ENCODE results near the gene HBE1. TPM values are rescaled to one million over a fixed set of nuclear protein-coding genes. Genes with fewer than 3 reads are reported as not detected.

The HBE1 gene
- total and polyA plus RNA-seq, 9 of the 15 experiments (the other 6 are each of a cell fraction or from before 2014, with no cell fraction given), result 612 to 10,250 (median 2,181) TPM

- peak; percentile 31 to 75 for TF ChIP-seq AFF1 (IDR thresholded peaks at IDR 0.05; ENCODE audit: low read depth in 1 of 2, partially characterized antibody in 2 of 2)
- TF ChIP-seq SRSF1 (IDR thresholded peaks at IDR 0.05; ENCODE audit: low read depth, low read length), result no peak
- peak; percentile 49; the same call in 1 of the 2 replicates for TF ChIP-seq MTA3 (IDR thresholded peaks at IDR 0.05; ENCODE audit: borderline replicate concordance)
- no peak for TF ChIP-seq THRB (CRISPR knock-in tag; conservative IDR thresholded peaks at IDR 0.05)
- no peak for TF ChIP-seq CREB3L1 (IDR thresholded peaks at IDR 0.05; ENCODE audit: borderline replicate concordance, low read depth)
- no peak for TF ChIP-seq E2F4 (CRISPR knock-in tag; IDR thresholded peaks at IDR 0.05; ENCODE audit: low read depth)
- TF ChIP-seq JUN (IDR thresholded peaks at IDR 0.05; ENCODE audit: borderline replicate concordance, low read depth, low read length), result peak; percentile 12; the same call in 1 of the 2 replicates
- no peak for TF ChIP-seq JUN (CRISPR knock-in tag; IDR thresholded peaks at IDR 0.05; ENCODE audit: borderline replicate concordance)
- peak; percentile 91 for TF ChIP-seq SOX6 (IDR thresholded peaks at IDR 0.05)
- no peak for TF ChIP-seq ARID4B (CRISPR knock-in tag; IDR thresholded peaks at IDR 0.05)
- no peak for TF ChIP-seq ZNF75A (CRISPR knock-in tag; IDR thresholded peaks at IDR 0.05)
- TF ChIP-seq LEF1 (IDR thresholded peaks at IDR 0.05), result peak; percentile 82
- TF ChIP-seq GABPA (tag; conservative IDR thresholded peaks at IDR 0.05; ENCODE audit: low read depth), result no peak
Observed at GRCh38 chr11:5275369-5276110, 5.8 kb upstream of the HBE1 start (continued).

All from K562 (cell line).